Measurements from ENCODE around the gene PLA1A. TPM values are rescaled to one million over a fixed set of nuclear protein-coding genes. Genes with fewer than 3 reads are reported as not detected.

Gene PLA1A
- total and polyA plus RNA-seq, 10 of the 15 experiments (the other 5 are each of a cell fraction or from before 2014, with no cell fraction given), result 2.9 to 106 (median 4.8) TPM

DNA sequence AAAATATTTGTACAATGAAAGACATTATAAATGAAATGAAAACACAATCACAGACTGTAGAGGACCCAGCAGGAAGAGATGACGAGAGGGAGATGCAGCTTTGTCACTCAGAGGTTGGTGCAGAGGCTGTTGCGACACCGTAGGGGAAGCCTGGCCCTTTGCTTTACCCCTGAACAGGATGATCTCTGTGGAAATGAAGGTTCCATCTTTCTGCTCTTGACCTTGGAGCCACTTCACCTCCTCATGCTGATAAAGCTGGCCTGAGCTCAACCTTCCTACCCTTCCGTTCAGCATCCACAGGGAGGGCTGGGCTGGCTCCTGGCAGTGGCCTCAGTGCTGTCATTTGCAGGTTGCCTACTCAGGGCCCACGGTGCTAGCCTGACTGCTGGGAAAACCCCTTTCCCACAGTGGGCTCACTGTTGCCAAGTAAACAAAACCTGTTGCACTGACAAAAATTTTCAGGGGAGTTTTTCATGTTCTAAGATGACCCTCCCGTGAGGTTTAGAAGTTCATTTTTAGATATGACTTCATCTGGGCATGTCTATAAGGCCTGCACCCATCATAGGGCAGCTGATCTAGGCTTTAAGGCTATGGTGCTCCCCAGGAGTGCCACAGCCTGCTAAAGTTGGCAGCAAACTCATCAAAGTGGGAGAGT is 35.3 kb upstream of the PLA1A start (continued):
- TF ChIP-seq, protein P1, sequence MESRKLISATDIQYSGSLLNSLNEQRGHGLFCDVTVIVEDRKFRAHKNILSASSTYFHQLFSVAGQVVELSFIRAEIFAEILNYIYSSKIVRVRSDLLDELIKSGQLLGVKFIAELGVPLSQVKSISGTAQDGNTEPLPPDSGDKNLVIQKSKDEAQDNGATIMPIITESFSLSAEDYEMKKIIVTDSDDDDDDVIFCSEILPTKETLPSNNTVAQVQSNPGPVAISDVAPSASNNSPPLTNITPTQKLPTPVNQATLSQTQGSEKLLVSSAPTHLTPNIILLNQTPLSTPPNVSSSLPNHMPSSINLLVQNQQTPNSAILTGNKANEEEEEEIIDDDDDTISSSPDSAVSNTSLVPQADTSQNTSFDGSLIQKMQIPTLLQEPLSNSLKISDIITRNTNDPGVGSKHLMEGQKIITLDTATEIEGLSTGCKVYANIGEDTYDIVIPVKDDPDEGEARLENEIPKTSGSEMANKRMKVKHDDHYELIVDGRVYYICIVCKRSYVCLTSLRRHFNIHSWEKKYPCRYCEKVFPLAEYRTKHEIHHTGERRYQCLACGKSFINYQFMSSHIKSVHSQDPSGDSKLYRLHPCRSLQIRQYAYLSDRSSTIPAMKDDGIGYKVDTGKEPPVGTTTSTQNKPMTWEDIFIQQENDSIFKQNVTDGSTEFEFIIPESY (IDR thresholded peaks at IDR 0.05), result no peak
- TF ChIP-seq SRF (IDR thresholded peaks at IDR 0.05; ENCODE audit: low read depth in 2 of 2, low read length in 2 of 2), result no peak; a peak in 1 of 4 replicates
- no peak for TF ChIP-seq WRNIP1 (IDR thresholded peaks at IDR 0.05; ENCODE audit: borderline replicate concordance, low read depth, low read length)
- no peak for TF ChIP-seq EZH2 (IDR thresholded peaks at IDR 0.05; ENCODE audit: borderline replicate concordance, control insufficient read depth, low read depth, low read length)
- TF ChIP-seq, protein P2, sequence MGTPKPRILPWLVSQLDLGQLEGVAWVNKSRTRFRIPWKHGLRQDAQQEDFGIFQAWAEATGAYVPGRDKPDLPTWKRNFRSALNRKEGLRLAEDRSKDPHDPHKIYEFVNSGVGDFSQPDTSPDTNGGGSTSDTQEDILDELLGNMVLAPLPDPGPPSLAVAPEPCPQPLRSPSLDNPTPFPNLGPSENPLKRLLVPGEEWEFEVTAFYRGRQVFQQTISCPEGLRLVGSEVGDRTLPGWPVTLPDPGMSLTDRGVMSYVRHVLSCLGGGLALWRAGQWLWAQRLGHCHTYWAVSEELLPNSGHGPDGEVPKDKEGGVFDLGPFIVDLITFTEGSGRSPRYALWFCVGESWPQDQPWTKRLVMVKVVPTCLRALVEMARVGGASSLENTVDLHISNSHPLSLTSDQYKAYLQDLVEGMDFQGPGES (IDR thresholded peaks at IDR 0.05), result no peak
- peak; percentile 67; the same call in 1 of the 2 replicates for TF ChIP-seq RB1 (IDR thresholded peaks at IDR 0.05; ENCODE audit: borderline replicate concordance)
- peak; percentile 81 for TF ChIP-seq CREM (IDR thresholded peaks at IDR 0.05; ENCODE audit: low read depth)
- peak; percentile 34 for TF ChIP-seq SP1 (IDR thresholded peaks at IDR 0.05; ENCODE audit: low read depth, low read length)
- TF ChIP-seq NR2C1 (IDR thresholded peaks at IDR 0.05), result no peak
- TF ChIP-seq MTA2 (IDR thresholded peaks at IDR 0.05; ENCODE audit: low read depth), result peak; percentile 66; the same call in 1 of the 2 replicates
- TF ChIP-seq SPI1 (IDR thresholded peaks at IDR 0.05; ENCODE audit: borderline replicate concordance, insufficient read depth, low read depth, low read length), result no peak
- no peak for TF ChIP-seq ZZZ3 (IDR thresholded peaks at IDR 0.05; ENCODE audit: control insufficient read depth, insufficient read length, low read depth)
- no peak for TF ChIP-seq SREBF1 (IDR thresholded peaks at IDR 0.05; ENCODE audit: low read length)
- TF ChIP-seq, protein P3, sequence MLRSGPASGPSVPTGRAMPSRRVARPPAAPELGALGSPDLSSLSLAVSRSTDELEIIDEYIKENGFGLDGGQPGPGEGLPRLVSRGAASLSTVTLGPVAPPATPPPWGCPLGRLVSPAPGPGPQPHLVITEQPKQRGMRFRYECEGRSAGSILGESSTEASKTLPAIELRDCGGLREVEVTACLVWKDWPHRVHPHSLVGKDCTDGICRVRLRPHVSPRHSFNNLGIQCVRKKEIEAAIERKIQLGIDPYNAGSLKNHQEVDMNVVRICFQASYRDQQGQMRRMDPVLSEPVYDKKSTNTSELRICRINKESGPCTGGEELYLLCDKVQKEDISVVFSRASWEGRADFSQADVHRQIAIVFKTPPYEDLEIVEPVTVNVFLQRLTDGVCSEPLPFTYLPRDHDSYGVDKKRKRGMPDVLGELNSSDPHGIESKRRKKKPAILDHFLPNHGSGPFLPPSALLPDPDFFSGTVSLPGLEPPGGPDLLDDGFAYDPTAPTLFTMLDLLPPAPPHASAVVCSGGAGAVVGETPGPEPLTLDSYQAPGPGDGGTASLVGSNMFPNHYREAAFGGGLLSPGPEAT (IDR thresholded peaks at IDR 0.05; ENCODE audit: low read depth), result peak; percentile 95
- TF ChIP-seq CREB1 (IDR thresholded peaks at IDR 0.05; ENCODE audit: low read depth), result peak; percentile 50
- peak; percentile 70 for TF ChIP-seq JUND (IDR thresholded peaks at IDR 0.05; ENCODE audit: low read depth, low read length)
- no peak for TF ChIP-seq HDAC2 (IDR thresholded peaks at IDR 0.05)
- TF ChIP-seq, protein P4, sequence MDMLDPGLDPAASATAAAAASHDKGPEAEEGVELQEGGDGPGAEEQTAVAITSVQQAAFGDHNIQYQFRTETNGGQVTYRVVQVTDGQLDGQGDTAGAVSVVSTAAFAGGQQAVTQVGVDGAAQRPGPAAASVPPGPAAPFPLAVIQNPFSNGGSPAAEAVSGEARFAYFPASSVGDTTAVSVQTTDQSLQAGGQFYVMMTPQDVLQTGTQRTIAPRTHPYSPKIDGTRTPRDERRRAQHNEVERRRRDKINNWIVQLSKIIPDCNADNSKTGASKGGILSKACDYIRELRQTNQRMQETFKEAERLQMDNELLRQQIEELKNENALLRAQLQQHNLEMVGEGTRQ (IDR thresholded peaks at IDR 0.05; ENCODE audit: borderline replicate concordance, low read depth, low read length), result no peak
- TF ChIP-seq FOS (IDR thresholded peaks at IDR 0.05; ENCODE audit: borderline replicate concordance, extremely low read depth, insufficient read length), result no peak
- no peak; the same call in 1 of the 2 replicates for TF ChIP-seq ZNF24 (IDR thresholded peaks at IDR 0.05)
- TF ChIP-seq, protein P5, sequence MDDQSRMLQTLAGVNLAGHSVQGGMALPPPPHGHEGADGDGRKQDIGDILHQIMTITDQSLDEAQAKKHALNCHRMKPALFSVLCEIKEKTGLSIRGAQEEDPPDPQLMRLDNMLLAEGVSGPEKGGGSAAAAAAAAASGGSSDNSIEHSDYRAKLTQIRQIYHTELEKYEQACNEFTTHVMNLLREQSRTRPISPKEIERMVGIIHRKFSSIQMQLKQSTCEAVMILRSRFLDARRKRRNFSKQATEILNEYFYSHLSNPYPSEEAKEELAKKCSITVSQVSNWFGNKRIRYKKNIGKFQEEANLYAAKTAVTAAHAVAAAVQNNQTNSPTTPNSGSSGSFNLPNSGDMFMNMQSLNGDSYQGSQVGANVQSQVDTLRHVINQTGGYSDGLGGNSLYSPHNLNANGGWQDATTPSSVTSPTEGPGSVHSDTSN (IDR thresholded peaks at IDR 0.05; ENCODE audit: insufficient replicate concordance, low read depth, low read length), result peak; percentile 63
- peak; percentile 86 for TF ChIP-seq JUNB (IDR thresholded peaks at IDR 0.05)
- TF ChIP-seq, protein P6, sequence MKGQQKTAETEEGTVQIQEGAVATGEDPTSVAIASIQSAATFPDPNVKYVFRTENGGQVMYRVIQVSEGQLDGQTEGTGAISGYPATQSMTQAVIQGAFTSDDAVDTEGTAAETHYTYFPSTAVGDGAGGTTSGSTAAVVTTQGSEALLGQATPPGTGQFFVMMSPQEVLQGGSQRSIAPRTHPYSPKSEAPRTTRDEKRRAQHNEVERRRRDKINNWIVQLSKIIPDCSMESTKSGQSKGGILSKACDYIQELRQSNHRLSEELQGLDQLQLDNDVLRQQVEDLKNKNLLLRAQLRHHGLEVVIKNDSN (IDR thresholded peaks at IDR 0.05; ENCODE audit: borderline replicate concordance, extremely low read length, insufficient read depth, low read depth, low read length), result no peak

Data from GM12878 (cell line).